Activated CD8-positive, alpha-beta T cell treated with anti-CD3 and anti-CD28 coated beads for 36 hours (primary cell): Measurements from ENCODE around the gene FAM153A. TPM values are rescaled to one million over a fixed set of nuclear protein-coding genes. Genes with fewer than 3 reads are reported as not detected.
"Not testable (repeated sequence)": the region's sequence is repeated elsewhere in the genome, so short reads cannot be mapped to it uniquely, and the experiment has no call there.

Experiments
- ATAC-seq: fragments of 200-7000 bp; cut with Tn5 transposase; one replicate; pipeline ENCODE4 v1.10.0; 2021; ENCODE audit warnings: mild to moderate bottlenecking, moderate library complexity
- CTCF ChIA-PET: fragments of 350-600 bp; sonication (Branson Sonifier 250); formaldehyde crosslinking; loops from one replicate; lab custom pipeline; 2021; ENCODE audit warnings: antibody characterized with exemption; lab: Charles Lee
- POLR2A ChIA-PET: fragments of 350-600 bp; sonication (Branson Sonifier 250); formaldehyde crosslinking; loops from one replicate; lab custom pipeline; 2021; ENCODE audit warnings: antibody characterized with exemption; lab: Charles Lee
- DNase-seq: peaks from one replicate; pipeline ENCODE4 v3.0.0-alpha.2; 2020
- H3K27ac Mint-ChIP-seq: one replicate; pipeline ENCODE4 v1.8.0; 2021; ENCODE audit warnings: mild to moderate bottlenecking, mixed read lengths
- H3K27me3 Mint-ChIP-seq: one replicate; pipeline ENCODE4 v1.8.0; 2021; ENCODE audit warnings: mixed read lengths
- H3K36me3 Mint-ChIP-seq: one replicate; pipeline ENCODE4 v1.8.0; 2021; ENCODE audit warnings: low read depth, mixed read lengths
- H3K4me1 Mint-ChIP-seq: one replicate; pipeline ENCODE4 v1.8.0; 2021; ENCODE audit warnings: low read depth, mixed read lengths
- H3K4me3 Mint-ChIP-seq: one replicate; pipeline ENCODE4 v1.8.0; 2021; ENCODE audit warnings: mild to moderate bottlenecking, moderate library complexity, mixed read lengths
- H3K9me3 Mint-ChIP-seq: one replicate; pipeline ENCODE4 v1.8.0; 2021; ENCODE audit warnings: mixed read lengths
- intact Hi-C: fragments of 100-400 bp; cut with micrococcal nuclease; formaldehyde crosslinking; loops from one replicate; pipeline ENCODE4 v1.10.0; 2022
- total RNA-seq, 2 experiments: library from RNA; stranded (reverse); gene quantifications; one replicate each; pipeline ENCODE4 v1.2.3, GENCODE V29; 2021

Gene FAM153A
- total RNA-seq, result 10 to 100 TPM; 56.9 to 65.4 TPM

GRCh38 chr5:177782792-177783633, at the start of gene FAM153A:
Gene FAM153A (minus strand): TSS chr5:177782899.
- H3K4me1 Mint-ChIP-seq, H3K27ac Mint-ChIP-seq, CTCF ChIA-PET, POLR2A ChIA-PET, H3K36me3 Mint-ChIP-seq, intact Hi-C loops, H3K9me3 Mint-ChIP-seq, H3K27me3 Mint-ChIP-seq: not testable (repeated sequence)
- peak; percentile 100 for ATAC-seq
- DNase-seq, result peak; percentile 27
- H3K4me3 Mint-ChIP-seq, result peak within 1 kb of the TSS; percentile 27

GRCh38 chr5:177832287-177832686, 49.6 kb upstream of the FAM153A start:
- H3K4me1 Mint-ChIP-seq, DNase-seq, POLR2A ChIA-PET, CTCF ChIA-PET, H3K27me3 Mint-ChIP-seq, intact Hi-C loops, H3K9me3 Mint-ChIP-seq, H3K4me3 Mint-ChIP-seq, H3K36me3 Mint-ChIP-seq, ATAC-seq, H3K27ac Mint-ChIP-seq: not testable (repeated sequence)

- H3K4me1 Mint-ChIP-seq, H3K4me3 Mint-ChIP-seq, intact Hi-C loops, H3K9me3 Mint-ChIP-seq, CTCF ChIA-PET, POLR2A ChIA-PET, H3K36me3 Mint-ChIP-seq, H3K27me3 Mint-ChIP-seq, H3K27ac Mint-ChIP-seq: not testable (repeated sequence)
- DNase-seq (peak; percentile 26), ATAC-seq (peak; percentile 98)
These were observed 43.4 kb upstream of the FAM153A start for GRCh38 chr5:177826073-177826472.

GRCh38 chr5:177824776-177825175, 42.1 kb upstream of the FAM153A start:
- POLR2A ChIA-PET, H3K36me3 Mint-ChIP-seq, H3K4me3 Mint-ChIP-seq, H3K9me3 Mint-ChIP-seq, DNase-seq, H3K4me1 Mint-ChIP-seq, intact Hi-C loops, H3K27ac Mint-ChIP-seq, ATAC-seq, H3K27me3 Mint-ChIP-seq, CTCF ChIA-PET: not testable (repeated sequence)

- DNase-seq, H3K9me3 Mint-ChIP-seq, H3K4me3 Mint-ChIP-seq, H3K4me1 Mint-ChIP-seq, H3K27me3 Mint-ChIP-seq, POLR2A ChIA-PET, H3K36me3 Mint-ChIP-seq, intact Hi-C loops, ATAC-seq, H3K27ac Mint-ChIP-seq, CTCF ChIA-PET: not testable (repeated sequence)
These were observed 39.8 kb upstream of the FAM153A start for GRCh38 chr5:177822489-177822888.

- ATAC-seq, H3K36me3 Mint-ChIP-seq, CTCF ChIA-PET: not testable (repeated sequence)
These were observed 37.0 kb upstream of the FAM153A start for GRCh38 chr5:177819664-177820063.

GRCh38 chr5:177812814-177813425, 30.2 kb upstream of the FAM153A start:
- intact Hi-C loops, DNase-seq, H3K9me3 Mint-ChIP-seq, H3K27me3 Mint-ChIP-seq, H3K4me3 Mint-ChIP-seq, H3K36me3 Mint-ChIP-seq, H3K4me1 Mint-ChIP-seq, CTCF ChIA-PET, POLR2A ChIA-PET, H3K27ac Mint-ChIP-seq: not testable (repeated sequence)
- peak; percentile 22 for ATAC-seq

More at GRCh38 chr5:177819664-177820063, 37.0 kb upstream of the FAM153A start:
- DNase-seq, H3K27ac Mint-ChIP-seq, POLR2A ChIA-PET, intact Hi-C loops, H3K9me3 Mint-ChIP-seq, H3K4me1 Mint-ChIP-seq, H3K27me3 Mint-ChIP-seq, H3K4me3 Mint-ChIP-seq: not testable (repeated sequence)

- H3K4me3 Mint-ChIP-seq, intact Hi-C loops, H3K9me3 Mint-ChIP-seq, POLR2A ChIA-PET, H3K36me3 Mint-ChIP-seq, H3K4me1 Mint-ChIP-seq, H3K27ac Mint-ChIP-seq, CTCF ChIA-PET, H3K27me3 Mint-ChIP-seq: not testable (repeated sequence)
- peak; percentile 35 for ATAC-seq
- peak; percentile 19 for DNase-seq
These were observed 29.6 kb upstream of the FAM153A start for GRCh38 chr5:177812160-177812743.

- intact Hi-C loops, H3K4me3 Mint-ChIP-seq, H3K36me3 Mint-ChIP-seq, H3K4me1 Mint-ChIP-seq, H3K27ac Mint-ChIP-seq, H3K27me3 Mint-ChIP-seq, CTCF ChIA-PET, H3K9me3 Mint-ChIP-seq, POLR2A ChIA-PET: not testable (repeated sequence)
- peak; percentile 80 for DNase-seq
- ATAC-seq, result peak; percentile 82
These were observed 26.7 kb upstream of the FAM153A start for GRCh38 chr5:177809209-177809913.

GRCh38 chr5:177808420-177808819, 25.7 kb upstream of the FAM153A start:
- H3K36me3 Mint-ChIP-seq, ATAC-seq, H3K9me3 Mint-ChIP-seq, POLR2A ChIA-PET, CTCF ChIA-PET, DNase-seq, H3K27me3 Mint-ChIP-seq, H3K4me3 Mint-ChIP-seq, H3K4me1 Mint-ChIP-seq, H3K27ac Mint-ChIP-seq, intact Hi-C loops: not testable (repeated sequence)

GRCh38 chr5:177807265-177807664, 24.6 kb upstream of the FAM153A start:
- POLR2A ChIA-PET, H3K27ac Mint-ChIP-seq, CTCF ChIA-PET, H3K4me3 Mint-ChIP-seq, intact Hi-C loops, ATAC-seq, H3K27me3 Mint-ChIP-seq, DNase-seq, H3K9me3 Mint-ChIP-seq, H3K36me3 Mint-ChIP-seq, H3K4me1 Mint-ChIP-seq: not testable (repeated sequence)
